IPS-NIHi7 (cell line): ENCODE results near the gene MAML3.

Experiments
- DNase-seq: peaks from one replicate; pipeline ENCODE4 v3.0.0; 2012; ENCODE audit warnings: mixed read lengths; ENCODE audit errors: extremely low spot score

The MAML3 gene

DNA sequence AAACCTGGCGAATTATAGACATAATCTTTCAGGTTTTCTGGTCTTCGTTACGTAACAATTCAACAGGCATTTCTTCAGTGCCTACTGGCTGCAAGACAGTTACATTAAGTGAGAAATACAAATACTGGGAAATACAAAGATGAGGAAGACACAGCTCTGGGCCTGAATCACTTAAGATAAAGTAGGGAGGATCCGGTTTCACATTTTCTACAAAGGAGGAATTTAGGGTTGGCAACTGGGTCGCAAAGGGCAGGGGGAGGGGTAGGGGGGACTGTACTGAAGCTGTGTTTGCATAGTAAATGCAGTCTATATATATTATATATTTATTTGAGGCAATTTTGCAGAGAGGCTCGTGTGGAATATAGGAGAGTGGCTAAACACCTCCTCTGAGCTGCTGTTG lies 107.4 kb downstream of the MAML3 start:
- peak; percentile 28 for DNase-seq

DNA sequence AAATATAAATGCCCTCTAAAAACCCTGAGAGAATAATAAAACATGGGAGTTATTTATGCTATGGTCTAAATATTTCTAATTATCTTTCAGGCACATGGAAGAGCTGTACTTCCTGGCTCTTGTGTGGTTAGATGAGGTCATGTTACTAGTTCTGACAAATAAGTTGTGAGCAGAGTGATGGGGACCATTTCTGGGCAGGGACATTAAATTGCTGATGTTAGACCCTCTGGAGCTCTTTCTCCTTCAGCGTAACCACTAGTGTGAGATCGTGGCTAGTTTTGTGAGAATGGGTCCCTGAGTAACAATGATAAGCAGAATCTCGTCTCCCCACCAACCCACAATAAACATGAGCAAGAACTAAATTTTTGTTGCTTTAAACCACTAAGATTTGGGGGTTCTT lies 108.0 kb downstream of the MAML3 start:
- no peak for DNase-seq

DNA sequence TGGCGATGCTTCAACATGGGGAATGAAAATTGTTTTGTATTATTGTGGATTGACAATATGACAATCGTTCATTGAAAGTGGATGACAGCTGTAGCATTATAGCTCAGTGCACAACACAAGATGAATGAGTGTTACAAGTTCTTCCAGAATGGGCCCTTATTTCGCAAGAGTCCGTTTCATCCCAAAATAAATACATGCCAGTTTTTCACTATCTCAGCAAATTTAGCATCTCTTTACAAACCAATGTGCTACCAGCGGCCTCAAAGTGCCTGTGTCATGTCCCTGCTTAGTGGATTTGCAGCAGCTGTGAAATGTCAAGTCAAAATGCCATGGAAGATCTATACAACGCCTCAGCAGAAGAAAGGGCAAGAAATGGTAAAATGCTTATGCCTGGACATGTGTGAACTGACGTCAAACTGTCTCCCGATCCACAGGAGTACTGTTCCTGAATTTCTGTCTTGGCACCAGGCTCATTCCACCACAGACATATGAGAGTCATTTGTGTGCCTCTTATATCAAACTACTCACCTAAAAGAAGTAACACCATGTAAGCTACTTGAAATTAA lies 109.6 kb downstream of the MAML3 start:
- no peak for DNase-seq

DNA sequence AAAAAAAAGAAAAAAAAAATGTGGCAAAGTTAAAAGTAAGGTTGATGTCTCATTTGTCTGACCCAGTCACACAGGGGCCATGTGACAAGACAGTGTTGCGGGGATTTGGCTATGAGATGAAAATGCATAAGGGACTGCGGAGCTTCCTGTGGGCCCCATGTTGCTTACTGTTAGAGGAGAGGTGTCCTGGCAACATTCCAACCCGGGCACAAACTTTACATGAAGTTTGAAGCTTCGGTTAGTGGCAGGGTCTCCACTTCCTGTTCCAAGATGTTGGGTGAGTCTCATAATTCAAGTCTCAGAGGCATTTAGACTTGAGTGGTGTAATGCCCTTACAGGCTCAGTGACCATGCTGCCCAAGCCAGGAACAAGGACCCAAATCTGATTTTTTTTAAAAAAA lies 111.3 kb downstream of the MAML3 start:
- DNase-seq, result no peak

DNA sequence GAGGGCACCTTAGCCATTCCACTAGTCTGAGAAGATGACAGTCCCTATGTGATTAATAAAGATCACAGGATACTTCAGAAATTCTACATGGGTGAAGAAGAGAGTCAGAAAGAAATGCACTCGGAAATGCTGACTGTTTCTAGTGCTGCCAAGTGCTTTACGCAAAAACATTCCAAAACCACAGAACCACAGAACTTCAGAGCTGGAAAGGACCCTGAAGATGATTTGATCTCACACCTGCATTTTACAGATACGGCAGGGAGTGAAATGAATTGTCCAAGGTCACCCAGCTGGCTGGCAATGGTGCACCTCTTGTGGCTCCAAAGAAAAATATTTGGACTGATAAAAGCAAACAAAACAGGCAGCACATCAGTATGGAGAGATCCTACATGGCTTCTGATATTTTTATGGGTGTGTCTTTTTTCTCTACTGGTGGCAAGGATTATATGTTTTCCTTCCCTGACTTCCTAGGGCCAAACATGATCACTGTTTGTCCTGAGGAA lies 115.9 kb downstream of the MAML3 start:
- no peak for DNase-seq

DNA sequence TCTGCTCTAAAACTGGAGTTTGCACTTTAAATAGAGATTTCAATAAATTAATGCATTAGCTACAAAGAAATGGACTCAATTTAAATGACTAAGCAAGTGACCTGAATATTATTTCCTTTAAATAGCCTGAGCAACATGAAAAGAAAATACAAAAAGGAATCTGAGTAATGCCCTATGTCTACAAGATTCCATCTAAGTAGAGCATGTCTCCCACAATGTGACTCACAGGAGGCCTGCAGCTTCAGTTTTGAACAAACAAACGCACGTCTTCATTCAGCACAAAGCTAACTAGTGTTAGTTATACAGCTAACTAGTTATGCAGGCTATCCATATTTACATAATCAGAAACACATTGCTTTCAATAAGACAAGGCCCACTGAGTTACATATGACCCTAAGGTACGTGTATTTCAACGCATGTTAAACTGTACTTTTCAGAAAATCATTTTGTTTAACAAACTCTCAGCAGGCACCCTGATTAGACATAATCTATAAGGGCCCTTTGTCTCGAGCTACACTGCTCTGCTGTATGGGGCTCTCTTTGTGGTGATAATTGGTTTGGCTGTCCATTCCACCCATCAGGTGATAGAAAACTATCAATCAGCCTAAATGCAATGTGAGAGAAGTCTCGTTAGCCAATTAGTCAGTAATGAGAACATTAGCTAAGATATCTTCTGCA lies 116.5 kb downstream of the MAML3 start:
- DNase-seq, result no peak

- no peak for DNase-seq
Measured at GRCh38 chr4:140031706-140032105, 122.3 kb downstream of the MAML3 start.

GRCh38 chr4:140031061-140031460 lies 122.9 kb downstream of the MAML3 start:
- no peak for DNase-seq

DNA sequence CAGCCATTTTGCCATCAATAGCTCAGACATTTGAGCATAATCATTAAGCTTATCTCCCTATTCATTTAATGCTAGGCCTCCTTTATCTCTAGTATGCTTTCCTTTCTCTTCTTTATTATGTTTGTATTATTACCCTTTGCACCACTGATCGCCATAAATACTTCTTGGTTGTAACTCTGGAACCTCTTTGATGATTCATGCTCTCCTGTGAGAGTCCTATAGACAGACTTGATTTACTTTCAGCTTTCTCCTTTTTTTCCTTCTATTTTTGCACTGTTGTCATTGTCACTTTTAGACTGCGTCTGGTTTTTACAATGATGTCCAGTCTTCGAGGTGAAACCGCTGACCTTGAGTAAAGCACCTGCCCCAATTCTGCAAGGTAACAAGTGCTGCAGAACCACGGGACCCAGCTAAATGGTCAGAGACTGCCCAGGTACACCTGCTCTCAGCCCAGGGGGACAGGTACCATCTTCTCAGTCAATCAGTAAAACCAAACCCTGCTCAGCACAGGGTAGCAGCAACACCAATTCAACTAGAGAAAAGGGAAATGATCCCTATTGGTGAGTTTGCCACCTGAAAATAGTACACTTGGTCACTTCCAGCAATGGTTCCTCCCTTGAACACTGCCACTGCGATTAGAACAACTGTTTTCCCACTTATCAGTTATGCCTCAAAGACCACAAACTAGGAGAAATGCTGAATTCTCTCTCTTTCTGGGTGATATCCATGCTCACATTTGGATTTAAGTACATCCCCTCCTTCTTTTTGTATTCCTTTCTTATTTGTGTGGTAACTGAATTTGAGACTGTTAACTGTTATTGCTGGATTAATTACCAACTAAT lies 125.1 kb downstream of the MAML3 start:
- DNase-seq, result no peak

DNA sequence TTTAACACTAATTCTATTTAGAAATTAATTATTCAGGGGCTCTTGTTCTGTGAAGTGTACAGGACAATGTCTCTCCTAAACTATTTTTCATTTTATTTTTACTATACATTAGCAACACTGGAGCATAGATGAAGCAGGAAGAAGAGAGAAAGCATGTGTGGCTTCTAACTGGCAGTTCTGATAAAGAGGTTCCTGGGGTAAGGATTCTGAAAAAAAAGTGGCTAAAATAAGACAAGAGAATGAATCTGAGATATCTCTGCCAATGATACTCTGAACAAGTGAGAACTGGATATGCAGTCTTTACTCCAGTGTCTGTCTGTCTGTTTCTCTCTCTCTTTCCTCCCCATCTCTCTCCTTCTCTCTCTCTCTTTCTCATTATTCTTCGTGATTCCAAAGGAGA lies 125.9 kb downstream of the MAML3 start:
- DNase-seq, result no peak

GRCh38 chr4:140027101-140027500 lies 126.9 kb downstream of the MAML3 start:
- no peak for DNase-seq

- no peak for DNase-seq
Measured at GRCh38 chr4:140025470-140025869, 128.5 kb downstream of the MAML3 start.

DNA sequence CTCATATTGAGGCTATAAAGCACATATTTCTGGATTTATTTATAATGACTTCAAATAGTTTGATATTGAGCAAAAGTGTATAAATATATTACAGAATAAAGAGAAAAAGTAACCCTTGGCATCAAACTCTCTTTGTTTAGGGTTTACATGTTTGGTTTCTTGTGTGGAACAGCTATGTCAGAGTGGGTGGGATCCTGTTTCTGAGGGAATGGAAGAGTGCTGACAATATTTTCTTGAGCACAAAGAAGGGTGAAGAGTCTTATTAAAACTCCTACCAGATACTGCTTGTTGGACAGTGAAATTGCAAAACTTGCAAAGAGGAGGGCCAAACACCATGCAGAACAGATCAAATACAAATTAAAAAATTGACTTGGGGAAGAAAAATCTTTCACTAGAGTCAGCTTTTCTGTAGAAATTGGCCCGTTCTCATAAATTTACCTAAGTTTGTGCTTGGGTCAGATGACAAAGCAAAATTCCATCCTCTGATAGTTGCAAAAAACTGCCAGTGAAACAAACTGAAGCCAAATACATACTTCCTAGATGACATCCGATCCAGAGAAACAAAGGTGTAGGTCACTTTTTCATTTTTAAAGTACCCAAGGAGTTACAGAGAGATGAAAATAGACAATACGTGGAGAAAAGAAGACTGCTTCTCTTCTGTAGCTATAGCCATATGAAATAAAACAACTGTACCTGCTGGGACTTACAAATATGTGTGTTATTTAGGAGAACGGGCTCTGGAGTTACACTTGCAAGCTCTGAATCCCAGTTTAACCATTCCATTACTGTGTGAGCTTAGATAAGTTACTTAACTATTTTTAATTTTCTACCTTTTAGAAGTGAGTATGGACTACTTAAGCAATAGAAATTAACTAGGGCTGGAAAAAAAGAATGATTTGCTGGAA lies 133.3 kb downstream of the MAML3 start:
- DNase-seq, result no peak

GRCh38 chr4:140019619-140020347 lies 134.2 kb downstream of the MAML3 start:
- DNase-seq, result no peak

- no peak for DNase-seq
Measured at GRCh38 chr4:140018931-140019618, 134.9 kb downstream of the MAML3 start.

- DNase-seq, result no peak
Measured at GRCh38 chr4:140014284-140014683, 139.7 kb downstream of the MAML3 start.

- DNase-seq, result peak; percentile 72
Measured at GRCh38 chr4:140012688-140013486, 141.1 kb downstream of the MAML3 start.

DNA sequence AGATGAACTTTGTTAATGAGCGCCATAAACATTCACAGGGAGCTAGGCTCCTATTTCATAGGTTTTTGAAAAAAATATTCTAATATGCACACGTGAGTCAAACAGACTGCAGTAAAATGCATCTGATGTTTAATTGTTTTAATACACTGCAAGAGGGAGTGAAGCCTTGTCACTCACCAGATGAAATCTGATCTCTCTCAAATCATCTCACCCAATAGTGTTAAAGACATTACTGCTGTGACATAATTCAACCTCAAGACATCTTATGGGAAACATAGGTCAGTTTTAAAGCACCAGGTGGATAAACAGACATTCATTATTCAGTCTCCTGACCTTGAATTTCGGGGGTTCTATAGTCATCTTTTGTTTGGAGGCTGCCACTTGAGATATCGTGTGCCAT lies 148.3 kb downstream of the MAML3 start:
- no peak for DNase-seq

GRCh38 chr4:140004922-140005627 lies 148.9 kb downstream of the MAML3 start:
- DNase-seq, result no peak
